Hippocampal formation (tissue), 2 donors: ENCODE measurements around the gene AGBL1.

Source experiments
- DNase-seq, 2 donors: peaks; one replicate each; lab custom pipeline; 2025; lab: John Stamatoyannopoulos, UW

Gene AGBL1

GRCh38 chr15:86317384-86317740 is 237.7 kb downstream of the AGBL1 start:
- DNase-seq, result no peak

DNA sequence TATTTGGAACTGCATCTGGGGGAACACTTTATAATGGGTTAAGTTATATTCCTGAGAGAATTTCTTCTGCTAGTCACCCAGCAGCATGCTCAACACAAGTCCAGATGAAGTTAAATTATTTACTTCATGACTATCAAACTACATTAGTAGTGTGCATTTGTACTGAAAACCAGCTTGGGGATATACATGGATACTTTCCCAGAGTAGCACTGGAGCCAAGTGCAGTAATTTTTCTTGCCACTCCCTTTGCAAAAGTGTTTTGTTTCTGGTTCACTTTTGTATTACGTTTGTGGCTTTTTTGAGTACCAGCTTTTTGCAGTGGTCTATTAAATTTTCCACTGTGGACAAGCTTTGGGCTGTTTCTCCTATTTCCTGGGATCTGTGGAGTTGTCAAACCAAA is 243.0 kb downstream of the AGBL1 start:
- no peak for DNase-seq

- DNase-seq, result no peak
Observed at GRCh38 chr15:86327230-86327865, 247.7 kb downstream of the AGBL1 start.

DNA sequence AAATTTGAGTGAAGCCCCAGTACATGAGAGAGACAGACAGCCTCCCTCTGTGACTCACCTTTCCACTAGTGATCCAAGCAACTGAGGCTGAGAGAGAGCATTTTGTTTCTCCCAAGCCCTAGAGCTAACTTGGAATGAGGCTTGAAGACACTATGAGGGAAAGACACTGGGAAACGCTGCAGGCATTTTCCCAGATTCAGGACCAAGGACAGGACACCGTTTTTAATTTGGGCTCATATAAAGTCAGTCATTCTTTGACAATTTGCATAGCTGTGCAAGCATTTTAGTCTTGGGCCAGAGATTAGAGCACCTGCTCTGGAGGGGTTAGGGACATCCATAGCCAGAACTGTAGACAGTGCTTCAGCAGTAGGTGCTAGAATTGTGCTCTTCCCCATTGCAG is 249.0 kb downstream of the AGBL1 start:
- no peak for DNase-seq

DNA sequence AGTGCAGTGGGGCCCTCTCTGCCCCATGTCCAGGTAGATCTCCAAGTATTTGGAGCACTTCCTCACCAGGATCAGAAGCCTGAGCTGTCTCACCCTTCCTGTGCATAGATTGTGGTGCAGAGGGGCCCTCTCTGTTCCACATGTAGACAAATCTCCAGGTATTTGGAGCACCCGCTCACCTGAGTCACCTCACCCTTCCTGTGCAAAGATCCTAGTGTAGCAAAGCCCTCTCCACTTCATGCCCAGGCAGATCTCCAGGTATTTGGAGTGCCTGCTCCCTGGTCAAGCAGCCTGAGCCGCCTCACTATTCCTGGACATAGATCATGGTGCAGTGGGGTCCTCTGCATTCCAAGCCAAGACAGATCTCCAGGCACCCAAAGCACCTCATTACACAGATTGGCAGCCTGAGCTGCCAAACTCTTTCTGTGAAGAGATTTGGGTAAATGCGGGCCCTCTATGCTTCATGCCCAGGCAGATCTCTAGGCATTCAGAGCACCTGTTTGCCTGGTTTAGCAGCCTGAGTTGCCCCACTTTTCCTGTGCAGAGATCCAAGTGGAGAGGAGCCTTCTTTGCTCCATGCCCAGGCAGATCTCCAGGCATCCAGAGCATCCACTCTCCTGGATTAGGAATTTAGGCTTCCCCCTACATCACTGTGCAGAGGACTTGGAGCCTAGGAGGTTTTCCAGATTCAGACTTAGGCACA is 249.8 kb downstream of the AGBL1 start:
- DNase-seq, result no peak

DNA sequence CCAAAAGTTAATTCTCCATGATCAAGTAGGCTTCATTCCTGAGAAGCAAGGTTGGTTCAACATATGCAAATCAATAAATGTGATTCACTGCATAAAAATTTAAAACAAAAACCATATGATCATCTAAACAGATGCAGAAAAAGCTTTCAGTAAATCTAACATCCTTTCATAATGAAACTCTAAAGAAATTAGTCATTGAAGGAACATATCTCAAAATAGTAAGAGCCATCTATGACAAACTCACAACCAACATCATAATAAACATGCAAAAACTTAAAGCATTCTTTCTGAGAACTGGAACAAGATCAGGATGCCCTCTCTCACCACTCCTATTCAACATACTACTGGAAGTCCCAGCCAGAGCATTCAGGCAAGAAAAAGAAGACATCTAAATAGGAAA is 254.1 kb downstream of the AGBL1 start:
- DNase-seq, result no peak

DNA sequence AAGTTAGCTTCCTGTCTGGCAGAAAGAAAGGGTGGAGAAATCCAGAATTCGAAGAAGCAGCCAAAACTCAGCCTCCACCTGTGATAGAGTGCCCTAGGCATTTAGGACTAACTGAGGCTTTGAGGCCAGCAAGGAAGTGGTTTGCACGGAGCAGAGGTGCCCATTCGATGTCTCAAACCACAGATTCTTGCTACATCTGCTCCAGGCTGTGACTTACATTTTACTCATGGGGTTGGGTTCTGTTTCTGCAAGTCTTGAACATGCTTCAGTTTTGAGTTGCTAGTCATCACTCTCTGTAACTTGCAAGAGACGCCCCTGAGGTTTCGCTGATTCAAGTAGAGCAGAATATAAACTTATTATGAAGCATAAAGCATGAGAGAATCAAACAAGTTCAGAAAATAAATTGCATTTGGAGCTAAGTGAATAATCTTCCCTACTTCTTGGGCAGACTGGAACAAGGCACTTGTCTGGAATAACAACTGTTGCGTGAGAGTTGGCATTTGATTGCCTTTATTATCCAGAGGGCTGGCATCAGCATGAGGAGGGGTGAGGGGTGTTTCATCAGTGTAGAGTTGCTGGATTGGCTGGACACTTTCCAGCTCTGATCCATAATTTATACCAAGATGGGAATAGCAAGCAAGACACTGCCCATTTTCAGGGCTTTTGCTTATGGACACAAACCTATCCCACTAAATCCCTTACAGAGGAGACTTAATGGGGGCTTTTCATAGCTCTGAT is 256.5 kb downstream of the AGBL1 start:
- no peak for DNase-seq

DNA sequence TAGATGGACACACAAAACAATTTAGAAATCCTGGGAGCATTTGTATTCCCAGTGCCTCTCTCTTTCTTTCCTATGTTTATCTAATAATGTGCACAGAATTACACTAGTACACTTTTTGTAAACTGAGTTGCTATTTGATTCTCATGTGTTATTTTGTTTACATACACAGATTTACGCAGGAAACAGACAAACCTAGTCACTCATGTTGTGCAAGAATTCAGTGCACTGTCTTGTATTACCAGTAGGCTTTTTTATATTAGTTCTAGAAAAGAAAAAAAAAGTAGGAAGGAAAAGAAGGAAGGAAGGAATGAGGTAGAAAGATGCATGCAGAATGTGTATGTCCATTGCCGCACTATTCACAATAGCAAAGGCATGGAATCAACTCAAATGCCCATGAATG is 257.4 kb downstream of the AGBL1 start:
- DNase-seq, result no peak

DNA sequence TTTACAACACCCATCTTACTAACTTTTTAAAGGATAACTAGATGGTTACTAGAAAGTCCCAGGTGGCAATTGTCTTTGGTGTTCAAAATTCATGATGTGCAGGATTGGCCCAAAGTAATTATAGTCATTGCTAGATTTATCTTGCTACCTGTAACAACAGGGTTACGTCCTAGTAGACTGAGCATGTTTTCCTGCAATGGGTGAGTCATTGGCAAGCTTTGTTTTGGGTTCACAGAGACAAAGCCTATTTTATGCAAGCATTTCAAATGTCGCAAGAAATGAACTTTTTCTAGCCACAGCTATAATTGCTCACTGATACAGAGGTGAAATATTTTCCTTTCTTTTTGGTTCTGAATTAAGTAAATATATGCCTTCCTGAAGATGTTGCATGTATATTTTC is 267.6 kb downstream of the AGBL1 start:
- DNase-seq, result no peak

DNA sequence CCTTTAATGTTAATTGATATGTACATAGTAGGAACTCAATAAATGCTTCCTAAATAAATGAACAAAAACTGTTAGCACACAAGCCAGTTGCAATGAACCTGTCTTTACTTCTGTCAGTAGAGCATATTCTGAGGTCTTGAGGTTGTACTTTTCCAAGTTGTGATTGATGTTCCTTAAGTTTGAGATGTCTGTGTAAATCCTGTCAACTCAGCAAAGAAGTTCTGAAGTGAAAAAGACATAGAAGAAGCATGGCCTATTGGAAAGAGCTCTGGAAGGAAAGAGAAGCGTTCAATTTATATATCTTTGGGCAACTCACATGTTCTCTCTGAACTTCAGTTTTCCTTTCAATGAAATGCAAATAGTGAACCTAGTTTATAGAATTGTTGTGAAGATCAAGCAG is 269.9 kb downstream of the AGBL1 start:
- no peak for DNase-seq

- DNase-seq, result no peak
Observed at GRCh38 chr15:86353213-86353612, 273.5 kb downstream of the AGBL1 start.

DNA sequence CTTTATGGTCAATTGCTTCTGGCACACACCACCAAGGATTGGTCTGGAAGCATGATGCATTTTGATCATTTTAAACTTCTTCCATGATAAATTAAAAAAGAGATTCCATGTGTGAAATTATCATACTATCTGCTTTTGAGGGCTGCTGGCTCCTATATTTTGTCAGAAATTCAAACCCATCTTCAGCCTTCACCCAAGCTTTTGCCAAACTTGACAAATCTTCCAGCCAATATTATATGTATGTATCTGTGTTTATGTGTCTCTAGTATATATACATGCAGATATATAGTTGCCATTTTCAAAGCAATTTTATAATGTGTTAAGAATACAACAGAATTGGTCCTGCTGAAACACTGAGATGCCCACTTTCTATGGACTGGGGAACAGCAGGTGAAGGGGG is 275.7 kb downstream of the AGBL1 start:
- DNase-seq, result no peak

GRCh38 chr15:86355801-86356200 is 276.1 kb downstream of the AGBL1 start:
- DNase-seq, result no peak

GRCh38 chr15:86362555-86362954 is 282.9 kb downstream of the AGBL1 start:
- DNase-seq, result no peak

DNA sequence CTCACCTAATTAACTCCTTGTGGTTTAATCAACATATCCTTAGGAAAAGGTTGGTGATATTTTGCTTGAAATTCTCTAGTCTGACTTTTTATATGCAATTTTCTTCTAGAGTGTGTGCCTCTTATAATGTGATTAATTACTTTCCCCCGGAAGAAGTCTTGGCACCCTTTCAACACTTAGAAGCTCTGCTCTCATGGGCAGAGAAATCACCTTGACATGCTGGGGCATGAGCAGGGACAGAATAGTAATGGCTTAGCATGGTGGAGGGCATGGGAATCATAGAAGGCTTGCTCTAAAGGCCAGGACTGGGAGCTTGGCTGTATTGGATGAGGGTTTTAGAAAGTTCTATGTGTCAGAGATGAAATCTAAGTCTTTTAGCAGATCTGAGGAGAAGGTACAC is 293.5 kb downstream of the AGBL1 start:
- DNase-seq, result no peak

- no peak for DNase-seq
Observed at GRCh38 chr15:86375733-86376280, 296.1 kb downstream of the AGBL1 start.

- DNase-seq, result no peak
Observed at GRCh38 chr15:86377914-86378313, 298.2 kb downstream of the AGBL1 start.

DNA sequence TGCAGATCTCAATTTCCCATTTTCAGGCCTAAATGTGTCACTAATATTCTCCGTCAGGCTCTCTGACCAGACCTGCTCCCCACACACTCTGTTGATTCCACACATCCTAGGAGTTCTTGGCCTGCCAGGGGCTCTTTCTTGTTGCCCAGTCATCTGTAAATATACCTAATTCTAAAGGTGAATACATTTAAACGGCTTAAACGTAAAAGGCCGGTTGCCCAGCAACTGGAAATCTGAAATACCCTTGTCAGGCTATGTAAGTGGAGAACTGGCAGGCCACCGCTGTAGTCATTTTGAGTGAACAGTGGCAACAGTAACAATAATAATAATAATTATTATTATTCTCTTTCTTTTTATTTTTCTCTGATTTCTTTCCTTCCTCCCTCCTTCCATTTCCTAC is 302.7 kb downstream of the AGBL1 start:
- DNase-seq, result no peak

- no peak for DNase-seq
Observed at GRCh38 chr15:86383611-86384010, 303.9 kb downstream of the AGBL1 start.

- no peak for DNase-seq
Observed at GRCh38 chr15:86384186-86384585, 304.5 kb downstream of the AGBL1 start.

DNA sequence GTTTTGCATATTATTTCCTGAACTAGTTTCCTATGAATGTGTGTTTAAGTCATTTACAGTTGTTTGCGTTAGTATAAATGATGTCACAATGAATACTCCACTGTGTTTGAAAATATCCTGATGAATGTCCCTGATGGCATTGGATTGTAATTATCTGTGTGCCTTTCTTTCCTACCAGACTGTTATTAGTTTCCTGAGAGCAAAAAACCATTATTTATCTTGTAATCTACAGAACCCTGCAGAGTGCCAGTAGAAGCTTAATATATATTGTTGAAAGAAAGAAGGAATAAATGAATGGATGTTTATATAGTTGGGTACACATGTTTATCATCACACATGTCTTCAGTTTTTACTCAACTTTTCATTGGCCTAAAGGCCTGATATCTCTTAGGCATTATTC is 312.6 kb downstream of the AGBL1 start:
- no peak for DNase-seq

- DNase-seq, result no peak
Observed at GRCh38 chr15:86392874-86393273, 313.2 kb downstream of the AGBL1 start.

- DNase-seq, result no peak
Observed at GRCh38 chr15:86394866-86395265, 315.2 kb downstream of the AGBL1 start.
